Coronary artery (tissue), 2 donors: ENCODE measurements around the gene MGAT4C.

Experiments
- DNase-seq: peaks from one replicate; pipeline ENCODE4 v3.0.0-alpha.2; 2017; ENCODE audit warnings: low spot score
- H3K27ac ChIP-seq, 2 donors: fragments of 200-600 bp; sonication (generic); one replicate each; pipeline ENCODE4 v1.5.1; 2016 to 2019
- H3K4me3 ChIP-seq: fragments of 200-600 bp; sonication (generic); 2 replicates; pipeline ENCODE4 v1.5.1; 2016; ENCODE audit warnings: mild to moderate bottlenecking, moderate library complexity
- CTCF ChIP-seq: fragments of 200-600 bp; sonication (generic); IDR thresholded peaks from one replicate; pipeline ENCODE4 v1.5.1; 2019; ENCODE audit warnings: antibody characterized with exemption

Gene MGAT4C

GRCh38 chr12:86196465-86196864 is 59.7 kb downstream of the MGAT4C start:
- no peak for DNase-seq
- no peak for TF ChIP-seq CTCF
- no peak overlapping the region for H3K4me3 ChIP-seq
- no peak overlapping the region for H3K27ac ChIP-seq

GRCh38 chr12:86194721-86195120 is 61.5 kb downstream of the MGAT4C start:
- TF ChIP-seq CTCF, result no peak
- DNase-seq, result no peak
- Histone ChIP-seq H3K4me3 (no peak overlapping the region), H3K27ac (no peak overlapping the region)

- Histone ChIP-seq H3K4me3 (no peak overlapping the region), H3K27ac (no peak overlapping the region)
- DNase-seq, result no peak
- TF ChIP-seq CTCF, result no peak
Measured at GRCh38 chr12:86193931-86194330, 62.3 kb downstream of the MGAT4C start.

- Histone ChIP-seq H3K4me3 (no peak overlapping the region), H3K27ac (no peak overlapping the region)
- no peak for DNase-seq
- no peak for TF ChIP-seq CTCF
Measured at GRCh38 chr12:86188226-86188625, 68.0 kb downstream of the MGAT4C start.

- no peak overlapping the region for H3K4me3 ChIP-seq
- TF ChIP-seq CTCF, result no peak
- H3K27ac ChIP-seq, result no peak overlapping the region
- DNase-seq, result no peak
Measured at GRCh38 chr12:86186449-86186848, 69.7 kb downstream of the MGAT4C start.

- TF ChIP-seq CTCF, result no peak
- no peak overlapping the region for H3K4me3 ChIP-seq
- no peak for DNase-seq
- H3K27ac ChIP-seq, result no peak overlapping the region
Measured at GRCh38 chr12:86179855-86180254, 76.3 kb downstream of the MGAT4C start.

GRCh38 chr12:86174188-86174587 is 82.0 kb downstream of the MGAT4C start:
- TF ChIP-seq CTCF, result no peak
- no peak overlapping the region for H3K4me3 ChIP-seq
- H3K27ac ChIP-seq, result no peak overlapping the region
- DNase-seq, result no peak
